Measurements from ENCODE around the gene C16orf89.

The C16orf89 gene

DNA sequence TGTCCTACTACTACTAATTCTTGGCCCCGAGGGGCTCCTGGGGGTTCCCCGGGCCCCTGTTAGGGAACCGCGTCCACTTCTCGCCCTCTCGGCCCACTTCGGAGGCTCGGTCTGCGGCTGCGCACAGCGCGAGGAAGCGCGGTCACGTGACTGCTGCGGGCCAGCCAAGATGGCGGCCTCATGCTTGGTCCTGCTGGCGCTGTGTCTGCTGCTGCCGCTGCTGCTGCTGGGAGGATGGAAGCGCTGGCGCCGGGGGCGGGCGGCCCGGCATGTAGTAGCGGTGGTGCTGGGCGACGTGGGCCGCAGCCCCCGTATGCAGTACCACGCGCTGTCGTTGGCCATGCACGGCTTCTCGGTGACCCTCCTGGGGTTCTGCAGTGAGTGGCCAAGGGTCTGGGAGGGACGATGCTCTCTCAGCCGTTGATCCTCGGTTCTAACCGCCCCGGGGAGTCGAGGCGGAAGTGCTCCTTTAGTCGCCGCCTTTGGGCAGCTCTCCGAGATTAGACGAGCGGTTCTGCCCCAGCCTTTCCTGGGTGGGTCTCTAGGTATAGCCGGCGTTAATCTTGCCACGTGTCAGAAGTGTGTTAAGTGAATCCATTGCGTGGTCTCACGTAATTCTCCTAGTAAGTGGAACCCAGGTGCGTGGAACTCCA, 6.1 kb upstream of the C16orf89 start, which contains the start of gene ALG1:
TSS of gene ALG1 (plus strand) at position 163 of the 653 bp plus-strand sequence. CDS start at position 170, 7 bp downstream.
- Histone ChIP-seq H3K27me3 (peaks cover 8% of the 10 kb centered on the region; the same call in 1 of the 2 replicates), H3K4me1 (no peaks in the 10 kb centered on the region), H3K36me3 (peaks cover 20% of the 10 kb centered on the region; the same call in 1 of the 2 replicates), H3K4me3 (ENCODE audit: low read depth, low read length) (peak within 1 kb of the TSS; percentile 81), H3K9me3 (no peaks in the 10 kb centered on the region)
- peak; percentile 91 for DNase-seq
- TF ChIP-seq, protein P1, sequence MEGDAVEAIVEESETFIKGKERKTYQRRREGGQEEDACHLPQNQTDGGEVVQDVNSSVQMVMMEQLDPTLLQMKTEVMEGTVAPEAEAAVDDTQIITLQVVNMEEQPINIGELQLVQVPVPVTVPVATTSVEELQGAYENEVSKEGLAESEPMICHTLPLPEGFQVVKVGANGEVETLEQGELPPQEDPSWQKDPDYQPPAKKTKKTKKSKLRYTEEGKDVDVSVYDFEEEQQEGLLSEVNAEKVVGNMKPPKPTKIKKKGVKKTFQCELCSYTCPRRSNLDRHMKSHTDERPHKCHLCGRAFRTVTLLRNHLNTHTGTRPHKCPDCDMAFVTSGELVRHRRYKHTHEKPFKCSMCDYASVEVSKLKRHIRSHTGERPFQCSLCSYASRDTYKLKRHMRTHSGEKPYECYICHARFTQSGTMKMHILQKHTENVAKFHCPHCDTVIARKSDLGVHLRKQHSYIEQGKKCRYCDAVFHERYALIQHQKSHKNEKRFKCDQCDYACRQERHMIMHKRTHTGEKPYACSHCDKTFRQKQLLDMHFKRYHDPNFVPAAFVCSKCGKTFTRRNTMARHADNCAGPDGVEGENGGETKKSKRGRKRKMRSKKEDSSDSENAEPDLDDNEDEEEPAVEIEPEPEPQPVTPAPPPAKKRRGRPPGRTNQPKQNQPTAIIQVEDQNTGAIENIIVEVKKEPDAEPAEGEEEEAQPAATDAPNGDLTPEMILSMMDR (IDR thresholded peaks at IDR 0.05; ENCODE audit: low read depth, low read length): no peak

DNA sequence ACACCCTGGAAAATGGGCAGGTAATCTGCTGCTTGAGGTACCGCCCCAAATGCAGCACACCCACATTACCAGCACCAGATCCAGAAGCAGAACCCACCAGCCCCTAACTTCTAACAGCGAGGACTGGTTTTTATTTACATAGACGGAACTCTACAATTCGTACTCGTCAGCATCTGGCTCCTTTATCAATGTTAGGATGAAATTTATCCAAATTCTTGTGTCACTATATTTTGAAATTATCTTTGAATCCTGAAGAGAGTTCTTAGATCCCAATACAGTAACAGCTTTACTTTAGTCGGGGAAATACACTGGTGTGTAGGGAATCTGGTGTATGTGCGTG, 5.6 kb upstream of the C16orf89 start:
- TF ChIP-seq, protein P1 (IDR thresholded peaks at IDR 0.05; ENCODE audit: low read depth, low read length): no peak

DNA sequence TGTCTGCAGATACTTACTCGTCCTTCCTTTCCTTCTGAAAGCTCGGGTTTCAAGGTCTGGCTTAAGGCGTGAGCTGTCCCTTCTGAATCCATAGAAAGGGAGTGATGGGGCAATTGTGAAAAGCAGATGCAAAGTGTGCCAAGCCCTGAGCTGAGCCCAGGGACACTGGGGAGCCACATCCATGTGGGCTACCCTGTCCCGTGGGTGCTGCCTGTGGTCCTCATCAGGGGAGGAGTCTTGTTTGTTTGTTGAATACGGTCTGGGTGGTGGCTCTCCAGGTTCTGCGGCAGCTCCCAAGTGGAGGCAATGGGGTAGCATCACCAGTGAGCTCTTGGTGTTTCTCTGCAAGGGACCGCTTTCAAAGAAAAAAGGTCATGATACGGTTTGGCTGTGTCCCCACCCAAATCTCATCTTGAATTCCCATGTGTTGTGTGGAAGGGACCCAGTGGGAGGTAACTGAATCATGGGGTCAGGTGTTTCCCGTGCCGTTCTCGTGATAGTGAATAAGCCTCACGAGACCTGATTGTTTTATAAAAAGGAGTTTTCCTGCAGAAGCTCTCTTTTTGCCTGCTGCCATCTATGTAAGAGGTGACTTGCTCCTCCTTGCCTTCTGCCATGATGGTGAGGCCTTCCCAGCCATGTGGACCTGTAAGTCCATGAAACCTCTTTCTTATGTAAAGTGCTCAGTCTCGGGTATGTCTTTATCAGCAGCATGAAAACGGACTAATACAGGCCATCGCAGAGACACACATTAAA, 4.9 kb upstream of the C16orf89 start:
- Histone ChIP-seq H3K27me3 (peaks cover 20% of the 10 kb centered on the region), H3K4me3 (ENCODE audit: low read depth, low read length) (no peak overlapping the region), H3K9me3 (no peaks in the 10 kb centered on the region), H3K36me3 (peaks cover 12% of the 10 kb centered on the region; the same call in 1 of the 2 replicates), H3K4me1 (no peaks in the 10 kb centered on the region)
- TF ChIP-seq, protein P1 (IDR thresholded peaks at IDR 0.05; ENCODE audit: low read depth, low read length): no peak
- no peak for DNase-seq

More for the DNA sequence above, 5.6 kb upstream of the C16orf89 start:
- Histone ChIP-seq H3K4me3 (ENCODE audit: low read depth, low read length) (peak overlapping the region; percentile 81), H3K4me1 (no peaks in the 10 kb centered on the region), H3K36me3 (peaks cover 19% of the 10 kb centered on the region; the same call in 1 of the 2 replicates), H3K27me3 (peaks cover 13% of the 10 kb centered on the region), H3K9me3 (no peaks in the 10 kb centered on the region)
- DNase-seq: no peak

DNA sequence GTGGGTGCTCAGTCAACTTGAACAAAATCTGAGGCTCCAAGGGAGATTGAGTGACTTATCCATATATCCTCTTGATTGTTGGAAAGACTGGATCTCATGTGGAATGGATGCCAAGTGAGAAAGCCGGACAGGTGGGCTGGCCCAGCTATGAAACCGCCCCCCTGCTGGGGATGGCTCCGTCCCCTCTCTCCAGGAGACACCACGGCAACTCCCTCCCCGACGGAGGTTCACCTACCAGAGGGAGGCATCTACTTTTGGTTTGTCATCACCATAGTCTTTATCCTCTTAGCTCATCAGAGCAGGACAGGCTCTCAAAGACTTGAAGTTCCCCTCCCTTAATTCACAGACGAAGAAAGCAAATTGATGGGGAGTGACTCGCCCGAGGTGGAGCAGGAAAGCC, 4.1 kb upstream of the C16orf89 start:
- TF ChIP-seq, protein P1 (IDR thresholded peaks at IDR 0.05; ENCODE audit: low read depth, low read length): no peak
- H3K9me3 ChIP-seq: no peaks in the 10 kb centered on the region
- H3K27me3 ChIP-seq: peaks cover 27% of the 10 kb centered on the region
- H3K4me1 ChIP-seq: no peaks in the 10 kb centered on the region
- no peak for DNase-seq
- H3K36me3 ChIP-seq: peaks cover 4% of the 10 kb centered on the region; the same call in 1 of the 2 replicates
- no peak overlapping the region for H3K4me3 ChIP-seq (ENCODE audit: low read depth, low read length)

DNA sequence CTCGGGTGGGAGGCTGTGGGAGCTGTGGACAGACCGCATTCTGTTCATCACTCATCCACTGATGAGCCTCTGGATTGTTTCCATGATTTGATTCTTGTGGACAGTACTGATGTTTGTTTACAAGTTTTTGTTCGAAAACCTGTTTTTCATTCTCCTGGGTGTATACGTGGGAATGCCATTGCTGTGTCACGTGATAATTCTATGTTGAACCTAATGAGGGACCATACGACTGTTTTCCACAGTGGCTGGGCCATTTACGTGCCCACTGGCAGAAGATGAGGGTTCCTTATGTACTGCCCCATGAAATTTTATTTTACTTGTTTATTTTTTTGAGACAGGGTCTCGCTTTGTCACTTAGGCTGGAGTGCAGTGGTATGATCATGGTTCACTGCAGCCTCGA, 3.3 kb upstream of the C16orf89 start:
- no peaks in the 10 kb centered on the region for H3K4me1 ChIP-seq
- H3K27me3 ChIP-seq: peaks cover 35% of the 10 kb centered on the region
- DNase-seq: no peak
- no peaks in the 10 kb centered on the region; the same call in 1 of the 2 replicates for H3K36me3 ChIP-seq
- H3K4me3 ChIP-seq (ENCODE audit: low read depth, low read length): no peak overlapping the region
- TF ChIP-seq, protein P1 (IDR thresholded peaks at IDR 0.05; ENCODE audit: low read depth, low read length): no peak
- H3K9me3 ChIP-seq: no peaks in the 10 kb centered on the region

DNA sequence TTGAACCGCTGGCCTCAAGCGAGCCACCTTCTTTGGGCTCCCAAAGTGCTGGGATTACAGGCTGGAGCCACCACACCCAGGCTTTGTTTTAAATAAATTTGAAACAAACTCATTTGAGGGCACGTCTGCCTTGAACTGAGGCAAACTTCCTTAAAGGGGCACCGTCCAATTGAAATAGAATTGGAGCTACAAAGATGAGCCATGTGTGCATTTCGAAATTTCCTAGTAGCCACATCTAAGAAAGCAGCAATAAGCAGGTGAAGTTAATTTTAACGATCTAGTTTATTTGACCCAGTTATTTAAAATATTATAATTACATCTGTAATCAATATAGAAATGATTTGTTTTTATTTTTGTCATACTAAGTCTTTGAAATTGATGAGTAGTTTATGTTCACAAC, 755 bp upstream of the C16orf89 start:
- TF ChIP-seq, protein P1 (IDR thresholded peaks at IDR 0.05; ENCODE audit: low read depth, low read length): no peak
- DNase-seq: no peak
- H3K4me1 ChIP-seq: no peaks in the 10 kb centered on the region
- no peak overlapping the region for H3K4me3 ChIP-seq (ENCODE audit: low read depth, low read length)
- H3K27me3 ChIP-seq: peaks cover 58% of the 10 kb centered on the region
- no peaks in the 10 kb centered on the region for H3K36me3 ChIP-seq
- no peaks in the 10 kb centered on the region; the same call in 1 of the 2 replicates for H3K9me3 ChIP-seq

Measured in BE2C (cell line).